Panc1 (cell line): ENCODE measurements around the gene PTPRZ1. TPM values are rescaled to one million over a fixed set of nuclear protein-coding genes. Genes with fewer than 3 reads are reported as not detected.

ENCODE experiments used
- ATAC-seq: fragments of 200-7000 bp; cut with Tn5 transposase; 2 replicates; pipeline ENCODE4 v1.9.1; 2020; ENCODE audit warnings: mild to moderate bottlenecking, moderate library complexity
- BruUV-seq: library from RNA; stranded (reverse); fragments of 400-500 nt; replicated peaks from 2 replicates; lab custom pipeline; 2021; lab: Mats Ljungman, UMichigan
- CTCF ChIA-PET: fragments of 300-600 bp; sonication (Branson Sonifier 250); formaldehyde crosslinking; loops from one replicate; lab custom pipeline; 2022; ENCODE audit warnings: antibody characterized with exemption; lab: Charles Lee
- POLR2A ChIA-PET: fragments of 300-600 bp; sonication (Branson Sonifier 250); formaldehyde crosslinking; loops from one replicate; lab custom pipeline; 2022; ENCODE audit warnings: antibody characterized with exemption; lab: Charles Lee
- DNase-seq: peaks from one replicate; pipeline ENCODE4 v3.0.0-alpha.2; 2010; ENCODE audit warnings: low read depth, low spot score
- H3K27ac ChIP-seq: 2 replicates; pipeline ENCODE4 v1.5.1; 2011; ENCODE audit warnings: mild to moderate bottlenecking, low read length, inconsistent platforms
- H3K27me3 ChIP-seq: fragments of 200-500 bp; sonication (Bioruptor generic); 2 replicates; pipeline ENCODE4 v1.6.0; 2014; ENCODE audit warnings: low read length, inconsistent platforms; ENCODE audit not compliant: control insufficient read depth, insufficient read depth
- H3K36me3 ChIP-seq: fragments of 200-500 bp; sonication (Bioruptor generic); 2 replicates; pipeline ENCODE4 v1.5.1; 2014; ENCODE audit warnings: inconsistent platforms, mild to moderate bottlenecking, low read length, moderate library complexity; ENCODE audit not compliant: control insufficient read depth, insufficient read depth
- H3K4me1 ChIP-seq: 2 replicates; pipeline ENCODE4 v1.5.1; 2011; ENCODE audit warnings: inconsistent platforms, mild to moderate bottlenecking, low read length, moderate library complexity; ENCODE audit not compliant: control insufficient read depth, insufficient read depth
- H3K4me3 ChIP-seq, 2 experiments: 2 replicates each; pipeline ENCODE4 v1.5.1; 2011 to 2012; ENCODE audit warnings: low read depth in 2 of 2, low read length in 2 of 2, mild to moderate bottlenecking in 2 of 2, inconsistent platforms in 1 of 2, moderate library complexity in 1 of 2
- H3K9me3 ChIP-seq: fragments of 200-500 bp; sonication (Bioruptor generic); 2 replicates; pipeline ENCODE4 v1.5.1; 2014; ENCODE audit warnings: low read depth, mild to moderate bottlenecking, inconsistent platforms, low read length, moderate library complexity; ENCODE audit not compliant: control insufficient read depth, insufficient read depth
- CTCF ChIP-seq: fragments of 450-650 bp; IDR thresholded peaks from 2 replicates; pipeline ENCODE4 v1.5.1; 2017; ENCODE audit warnings: mild to moderate bottlenecking
- POLR2AphosphoS5 ChIP-seq: IDR thresholded peaks from 2 replicates; pipeline ENCODE4 v1.6.1; 2012; ENCODE audit warnings: mild to moderate bottlenecking, low read depth, low read length, moderate library complexity
- REST ChIP-seq, 2 experiments: IDR thresholded peaks; 2 replicates each; pipeline ENCODE4 v1.6.1; 2011 to 2012; ENCODE audit warnings: low read depth in 2 of 2, control low read depth in 1 of 2, low read length in 1 of 2, mild to moderate bottlenecking in 1 of 2, moderate library complexity in 1 of 2; ENCODE audit not compliant: insufficient read depth in 1 of 2
- SIN3A ChIP-seq: IDR thresholded peaks from 2 replicates; pipeline ENCODE4 v1.6.1; 2012; ENCODE audit warnings: low read depth, mild to moderate bottlenecking, low read length, moderate library complexity, borderline replicate concordance; ENCODE audit not compliant: insufficient read depth
- TCF7L2 ChIP-seq: IDR thresholded peaks from 2 replicates; pipeline ENCODE4 v1.6.1; 2011; ENCODE audit warnings: mild to moderate bottlenecking, low read depth, low read length, inconsistent platforms
- in situ Hi-C: cut with HindIII; loops from 2 replicates; pipeline ENCODE4 v1.10.0; 2016; ENCODE audit warnings: low sequenced_read_pairs, low pct_unique_long_range_greater_than_20kb
- intact Hi-C: fragments of 100-400 bp; cut with micrococcal nuclease; formaldehyde crosslinking; loops from one replicate; pipeline ENCODE4 v1.10.0; 2022; ENCODE audit not compliant: unreplicated experiment
- total RNA-seq: library from RNA; stranded (reverse); gene quantifications from one replicate; pipeline ENCODE4 v1.2.1, GENCODE V29; 2021; ENCODE audit not compliant: unreplicated experiment

The PTPRZ1 gene
- total RNA-seq, 1 experiment from 2014 or later, result 0.05 TPM

- POLR2A ChIA-PET, result no interaction called here
- CTCF ChIA-PET, result no interaction called here
- TF ChIP-seq POLR2AphosphoS5 (no peak), REST (IDR thresholded peaks at IDR 0.05; ENCODE audit: insufficient read depth in 1 of 2, low read depth in 2 of 2, low read length in 1 of 2) (no peak), TCF7L2 (no peak), CTCF (no peak), SIN3A (no peak)
- in situ Hi-C loops (no loop called here), intact Hi-C loops (no loop called here)
- no TSS peak for BruUV-seq
- no peak overlapping the region for H3K4me3 ChIP-seq
- H3K9me3 ChIP-seq, result no peaks in the 10 kb centered on the region
- no peaks in the 10 kb centered on the region; the same call in 1 of the 2 replicates for H3K36me3 ChIP-seq
- peaks cover 37% of the 10 kb centered on the region for H3K27me3 ChIP-seq
- DNase-seq, result no peak
- H3K4me1 ChIP-seq, result no peaks in the 10 kb centered on the region
- ATAC-seq, result no peak
- H3K27ac ChIP-seq, result no peak overlapping the region
These were observed 3.9 kb downstream of the PTPRZ1 start for GRCh38 chr7:121876656-121877500.

- no peak overlapping the region for H3K4me3 ChIP-seq
- intact Hi-C loops (no loop called here), in situ Hi-C loops (no loop called here)
- H3K4me1 ChIP-seq, result no peaks in the 10 kb centered on the region
- H3K9me3 ChIP-seq, result no peaks in the 10 kb centered on the region
- TF ChIP-seq CTCF (no peak), POLR2AphosphoS5 (no peak), TCF7L2 (no peak), REST (IDR thresholded peaks at IDR 0.05; ENCODE audit: insufficient read depth in 1 of 2, low read depth in 2 of 2, low read length in 1 of 2) (no peak), SIN3A (no peak)
- CTCF ChIA-PET, result no interaction called here
- ATAC-seq (no peak), DNase-seq (no peak)
- POLR2A ChIA-PET, result no interaction called here
- BruUV-seq, result no TSS peak
- peaks cover 23% of the 10 kb centered on the region for H3K27me3 ChIP-seq
- H3K27ac ChIP-seq, result no peak overlapping the region
- H3K36me3 ChIP-seq, result no peaks in the 10 kb centered on the region; the same call in 1 of the 2 replicates
These were observed 6.0 kb downstream of the PTPRZ1 start for GRCh38 chr7:121878918-121879464.
